ENCODE measurements around the gene CARMIL1. TPM values are rescaled to one million over a fixed set of nuclear protein-coding genes. Genes with fewer than 3 reads are reported as not detected.
"Not testable (repeated sequence)": the region's sequence is repeated elsewhere in the genome, so short reads cannot be mapped to it uniquely, and the experiment has no call there.

The CARMIL1 gene
- polyA plus RNA-seq, 4 donors, result 94.1 to 107 (median 100) TPM

GRCh38 chr6:25275436-25275835 lies 3.7 kb upstream of the CARMIL1 start:
- DNase-seq (ENCODE audit: low read depth in 4 of 4, low spot score in 2 of 4), result no peak

GRCh38 chr6:25277386-25277785 lies 1.8 kb upstream of the CARMIL1 start:
- no peak for DNase-seq (ENCODE audit: low read depth in 4 of 4, low spot score in 2 of 4)

GRCh38 chr6:25277857-25278256 lies 1.3 kb upstream of the CARMIL1 start:
- no peak for DNase-seq (ENCODE audit: low read depth in 4 of 4, low spot score in 2 of 4)

- DNase-seq (ENCODE audit: low read depth in 4 of 4, low spot score in 2 of 4), result peak in 1 of 4 donors; percentile 63
Measured at GRCh38 chr6:25278261-25278913, 787 bp upstream of the CARMIL1 start.

GRCh38 chr6:25279748-25280343 lies 672 bp downstream of the CARMIL1 start:
- DNase-seq (ENCODE audit: low read depth in 4 of 4, low spot score in 2 of 4), result no peak

GRCh38 chr6:25280344-25281074 lies 1.3 kb downstream of the CARMIL1 start:
- DNase-seq (ENCODE audit: low read depth in 4 of 4, low spot score in 2 of 4), result peak in 1 of 4 donors; percentile 25

GRCh38 chr6:25286891-25287290 lies 7.7 kb downstream of the CARMIL1 start:
- DNase-seq (ENCODE audit: low read depth in 4 of 4, low spot score in 2 of 4), result no peak

- no peak for DNase-seq (ENCODE audit: low read depth in 4 of 4, low spot score in 2 of 4)
Measured at GRCh38 chr6:25287941-25288340, 8.8 kb downstream of the CARMIL1 start.

GRCh38 chr6:25288518-25288917 lies 9.3 kb downstream of the CARMIL1 start:
- no peak for DNase-seq (ENCODE audit: low read depth in 4 of 4, low spot score in 2 of 4)

GRCh38 chr6:25290306-25291060 lies 11.3 kb downstream of the CARMIL1 start:
- DNase-seq (ENCODE audit: low read depth in 4 of 4, low spot score in 2 of 4), result no peak

GRCh38 chr6:25292384-25292783 lies 13.2 kb downstream of the CARMIL1 start:
- DNase-seq (ENCODE audit: low read depth in 4 of 4, low spot score in 2 of 4), result no peak

GRCh38 chr6:25295651-25296050 lies 16.5 kb downstream of the CARMIL1 start:
- no peak for DNase-seq (ENCODE audit: low read depth in 4 of 4, low spot score in 2 of 4)

GRCh38 chr6:25296217-25296905 lies 17.2 kb downstream of the CARMIL1 start:
- no peak for DNase-seq (ENCODE audit: low read depth in 4 of 4, low spot score in 2 of 4)

- DNase-seq (ENCODE audit: low read depth in 4 of 4, low spot score in 2 of 4), result peak in 1 of 4 donors; percentile 38
Measured at GRCh38 chr6:25297039-25297441, 17.9 kb downstream of the CARMIL1 start.

GRCh38 chr6:25297823-25298522 lies 18.8 kb downstream of the CARMIL1 start:
- no peak for DNase-seq (ENCODE audit: low read depth in 4 of 4, low spot score in 2 of 4)

- not testable (repeated sequence) for DNase-seq (ENCODE audit: low read depth in 4 of 4, low spot score in 2 of 4)
Measured at GRCh38 chr6:25298523-25298865, 19.3 kb downstream of the CARMIL1 start.

GRCh38 chr6:25301362-25301761 lies 22.2 kb downstream of the CARMIL1 start:
- no peak for DNase-seq (ENCODE audit: low read depth in 4 of 4, low spot score in 2 of 4)

GRCh38 chr6:25302151-25302550 lies 23.0 kb downstream of the CARMIL1 start:
- DNase-seq (ENCODE audit: low read depth in 4 of 4, low spot score in 2 of 4), result no peak

- no peak for DNase-seq (ENCODE audit: low read depth in 4 of 4, low spot score in 2 of 4)
Measured at GRCh38 chr6:25302677-25303128, 23.5 kb downstream of the CARMIL1 start.

- DNase-seq (ENCODE audit: low read depth in 4 of 4, low spot score in 2 of 4), result no peak
Measured at GRCh38 chr6:25303254-25303653, 24.1 kb downstream of the CARMIL1 start.
